Neural crest cell (in vitro differentiated cells): ENCODE data around the gene ENKD1. TPM values are rescaled to one million over a fixed set of nuclear protein-coding genes. Genes with fewer than 3 reads are reported as not detected.

ENCODE experiments used
- DNase-seq: peaks from one replicate; pipeline ENCODE4 v3.0.0; 2021; ENCODE audit warnings: low read depth, mixed read lengths, low spot score
- H3K27ac Mint-ChIP-seq: one replicate; pipeline ENCODE4 v1.8.0; 2021; ENCODE audit warnings: mild to moderate bottlenecking, mixed read lengths; ENCODE audit not compliant: unreplicated experiment
- H3K27me3 Mint-ChIP-seq: 2 replicates; pipeline ENCODE4 v1.8.0; 2021; ENCODE audit warnings: low read depth, mild to moderate bottlenecking, mixed read lengths
- H3K36me3 Mint-ChIP-seq: 2 replicates; pipeline ENCODE4 v1.8.0; 2021; ENCODE audit warnings: low read depth, mild to moderate bottlenecking, mixed read lengths
- H3K4me1 Mint-ChIP-seq: 2 replicates; pipeline ENCODE4 v1.8.0; 2021; ENCODE audit warnings: mixed read lengths
- H3K4me3 Mint-ChIP-seq: one replicate; pipeline ENCODE4 v1.8.0; 2021; ENCODE audit warnings: mild to moderate bottlenecking, mixed read lengths
- H3K9me3 Mint-ChIP-seq: 2 replicates; pipeline ENCODE4 v1.8.0; 2021; ENCODE audit warnings: mixed read lengths
- total RNA-seq: library from RNA; stranded (reverse); gene quantifications from 2 replicates; pipeline ENCODE4 v1.2.1, GENCODE V29; 2021
- TF ChIP-seq, protein P1 (sequence below): fragments of 200-600 bp; sonication (generic); conservative IDR thresholded peaks from 2 replicates; pipeline ENCODE4 v1.5.0; 2021; ENCODE audit warnings: antibody characterized with exemption, mild to moderate bottlenecking

The ENKD1 gene
- total RNA-seq, 1 donor from 2014 or later = 23.3 TPM

DNA sequence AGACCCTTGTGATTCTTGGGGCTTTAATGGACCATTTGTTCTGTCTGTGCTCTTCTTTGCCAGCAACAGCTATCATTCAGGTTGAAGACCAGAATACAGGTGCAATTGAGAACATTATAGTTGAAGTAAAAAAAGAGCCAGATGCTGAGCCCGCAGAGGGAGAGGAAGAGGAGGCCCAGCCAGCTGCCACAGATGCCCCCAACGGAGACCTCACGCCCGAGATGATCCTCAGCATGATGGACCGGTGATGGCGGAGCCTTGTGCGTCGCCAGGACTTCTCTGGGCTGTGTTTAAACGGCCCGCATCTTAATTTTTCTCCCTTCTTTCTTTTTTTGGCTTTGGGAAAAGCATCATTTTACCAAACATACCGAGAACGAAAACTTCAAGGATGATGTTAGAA, 28.9 kb downstream of the ENKD1 start:
- no peak overlapping the region for H3K27ac Mint-ChIP-seq
- H3K4me1 Mint-ChIP-seq = no peaks in the 10 kb centered on the region
- DNase-seq = no peak

DNA sequence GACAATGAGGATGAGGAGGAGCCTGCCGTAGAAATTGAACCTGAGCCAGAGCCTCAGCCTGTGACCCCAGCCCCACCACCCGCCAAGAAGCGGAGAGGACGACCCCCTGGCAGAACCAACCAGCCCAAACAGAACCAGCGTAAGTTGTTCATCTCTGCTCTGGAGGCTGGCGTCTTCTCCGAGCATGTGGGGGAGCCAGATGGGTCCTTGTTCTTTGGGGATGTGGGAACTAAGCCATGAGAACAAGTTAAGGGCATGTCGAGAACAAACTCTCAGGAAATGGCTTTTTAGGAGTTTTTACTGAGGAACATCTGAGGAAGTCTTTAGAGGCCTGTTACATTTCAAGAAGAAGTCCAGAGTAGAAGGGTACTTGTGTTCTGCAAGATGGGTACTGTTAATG, 29.8 kb downstream of the ENKD1 start:
- no peak overlapping the region for H3K27ac Mint-ChIP-seq
- H3K9me3 Mint-ChIP-seq = no peaks in the 10 kb centered on the region
- no peak overlapping the region for H3K4me3 Mint-ChIP-seq
- TF ChIP-seq, protein P1, sequence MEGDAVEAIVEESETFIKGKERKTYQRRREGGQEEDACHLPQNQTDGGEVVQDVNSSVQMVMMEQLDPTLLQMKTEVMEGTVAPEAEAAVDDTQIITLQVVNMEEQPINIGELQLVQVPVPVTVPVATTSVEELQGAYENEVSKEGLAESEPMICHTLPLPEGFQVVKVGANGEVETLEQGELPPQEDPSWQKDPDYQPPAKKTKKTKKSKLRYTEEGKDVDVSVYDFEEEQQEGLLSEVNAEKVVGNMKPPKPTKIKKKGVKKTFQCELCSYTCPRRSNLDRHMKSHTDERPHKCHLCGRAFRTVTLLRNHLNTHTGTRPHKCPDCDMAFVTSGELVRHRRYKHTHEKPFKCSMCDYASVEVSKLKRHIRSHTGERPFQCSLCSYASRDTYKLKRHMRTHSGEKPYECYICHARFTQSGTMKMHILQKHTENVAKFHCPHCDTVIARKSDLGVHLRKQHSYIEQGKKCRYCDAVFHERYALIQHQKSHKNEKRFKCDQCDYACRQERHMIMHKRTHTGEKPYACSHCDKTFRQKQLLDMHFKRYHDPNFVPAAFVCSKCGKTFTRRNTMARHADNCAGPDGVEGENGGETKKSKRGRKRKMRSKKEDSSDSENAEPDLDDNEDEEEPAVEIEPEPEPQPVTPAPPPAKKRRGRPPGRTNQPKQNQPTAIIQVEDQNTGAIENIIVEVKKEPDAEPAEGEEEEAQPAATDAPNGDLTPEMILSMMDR = no peak
- H3K4me1 Mint-ChIP-seq = no peaks in the 10 kb centered on the region
- DNase-seq = no peak
- no peaks in the 10 kb centered on the region for H3K27me3 Mint-ChIP-seq
- H3K36me3 Mint-ChIP-seq = peaks cover 15% of the 10 kb centered on the region

More for the DNA sequence above, 28.9 kb downstream of the ENKD1 start:
- TF ChIP-seq, protein P1 = no peak
- Mint-ChIP-seq H3K4me3 (no peak overlapping the region), H3K27me3 (no peaks in the 10 kb centered on the region), H3K9me3 (no peaks in the 10 kb centered on the region), H3K36me3 (peaks cover 10% of the 10 kb centered on the region)

DNA sequence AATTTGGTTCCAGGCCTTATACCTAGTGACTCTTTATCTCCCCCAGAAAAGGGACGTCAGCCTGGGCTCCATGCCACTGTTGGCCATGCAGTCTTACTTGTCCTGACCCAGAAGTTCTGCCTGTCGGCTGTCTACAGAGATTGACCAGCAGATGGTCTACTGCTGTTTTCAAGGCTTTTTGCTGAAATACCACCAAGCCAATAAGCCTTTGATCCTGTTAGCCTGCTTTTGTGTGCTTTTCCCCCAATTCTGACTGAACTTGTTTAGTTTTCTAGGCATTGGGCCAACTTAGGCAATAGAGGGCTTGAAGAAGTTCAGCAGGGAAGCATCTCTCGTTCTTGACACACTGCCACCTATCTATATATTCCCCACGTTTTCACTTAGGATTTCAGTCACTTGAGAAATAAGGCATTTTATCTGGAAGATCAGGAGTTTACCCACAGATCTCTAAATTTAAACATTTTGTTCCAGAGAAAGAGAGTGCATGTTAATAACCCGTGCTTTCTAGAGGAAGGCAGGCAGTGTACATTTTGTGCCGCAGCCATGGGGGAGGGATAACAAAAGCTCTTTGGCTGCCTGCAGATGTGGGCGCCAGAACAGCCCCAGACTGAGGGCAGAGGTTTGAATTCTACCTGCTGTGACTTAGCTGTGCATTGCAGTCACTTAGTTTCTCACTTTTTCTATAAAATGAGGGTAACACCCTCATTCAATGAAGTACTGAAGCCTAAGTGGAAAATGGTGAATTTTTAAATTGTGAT, 34.0 kb downstream of the ENKD1 start:
- no peaks in the 10 kb centered on the region for H3K9me3 Mint-ChIP-seq
- no peak overlapping the region for H3K4me3 Mint-ChIP-seq
- no peak for DNase-seq
- no peaks in the 10 kb centered on the region for H3K27me3 Mint-ChIP-seq
- TF ChIP-seq, protein P1 = no peak
- peak overlapping the region; percentile 51 for H3K27ac Mint-ChIP-seq
- H3K36me3 Mint-ChIP-seq = peaks cover 20% of the 10 kb centered on the region
- no peaks in the 10 kb centered on the region for H3K4me1 Mint-ChIP-seq

DNA sequence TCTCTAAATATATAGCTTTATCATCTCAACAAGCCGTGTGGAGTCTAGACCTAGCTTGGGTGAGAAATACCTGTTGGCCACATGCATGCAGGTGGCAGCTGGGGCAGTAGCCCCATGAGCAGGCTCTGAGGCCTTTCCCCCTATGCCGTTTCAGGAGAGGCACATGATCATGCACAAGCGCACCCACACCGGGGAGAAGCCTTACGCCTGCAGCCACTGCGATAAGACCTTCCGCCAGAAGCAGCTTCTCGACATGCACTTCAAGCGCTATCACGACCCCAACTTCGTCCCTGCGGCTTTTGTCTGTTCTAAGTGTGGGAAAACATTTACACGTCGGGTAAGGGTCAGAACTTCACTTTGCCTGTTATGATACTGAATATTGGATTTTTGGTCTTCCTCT, 38.3 kb downstream of the ENKD1 start:
- TF ChIP-seq, protein P1 = no peak
- H3K27ac Mint-ChIP-seq = no peak overlapping the region
- H3K36me3 Mint-ChIP-seq = peaks cover 25% of the 10 kb centered on the region
- H3K9me3 Mint-ChIP-seq = no peaks in the 10 kb centered on the region
- no peaks in the 10 kb centered on the region for H3K4me1 Mint-ChIP-seq
- H3K4me3 Mint-ChIP-seq = no peak overlapping the region
- no peak for DNase-seq
- H3K27me3 Mint-ChIP-seq = no peaks in the 10 kb centered on the region

DNA sequence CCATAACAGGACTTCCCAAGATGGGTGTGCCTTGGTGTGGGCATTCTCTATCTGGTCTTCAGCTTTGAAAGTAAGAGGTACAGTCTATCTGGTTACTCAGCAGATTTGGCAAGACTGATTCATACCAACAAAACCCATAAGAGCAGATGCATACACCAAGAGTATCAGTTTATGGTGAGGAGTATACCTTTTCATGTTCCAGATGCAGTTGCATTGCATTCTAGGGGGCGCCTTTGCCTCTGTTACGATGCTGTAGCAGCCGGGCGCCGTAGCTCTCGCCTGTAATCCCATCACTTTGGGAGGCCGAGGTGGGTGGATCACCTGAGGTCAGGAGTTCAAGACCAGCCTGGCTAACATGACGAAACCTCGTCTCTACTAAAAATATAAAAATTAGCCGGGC, 52.7 kb downstream of the ENKD1 start:
- DNase-seq = no peak
- no peaks in the 10 kb centered on the region for H3K4me1 Mint-ChIP-seq
- H3K4me3 Mint-ChIP-seq = no peak overlapping the region
- TF ChIP-seq, protein P1 = peak; percentile 21
- H3K27ac Mint-ChIP-seq = no peak overlapping the region
- no peaks in the 10 kb centered on the region for H3K27me3 Mint-ChIP-seq
- peaks cover 14% of the 10 kb centered on the region for H3K36me3 Mint-ChIP-seq
- no peaks in the 10 kb centered on the region for H3K9me3 Mint-ChIP-seq

Other genes starting within 250 kb of the ENKD1 start
- gene HSD11B2, start 235.6 kb downstream of the ENKD1 start, total RNA-seq = 3.8 and 4.7 TPM in 2 replicates
- 54.7 and 55.4 TPM in 2 replicates for gene ATP6V0D1, start 185.6 kb downstream of the ENKD1 start, total RNA-seq
- not detected in 2 replicates for gene AGRP, start 183.2 kb downstream of the ENKD1 start, total RNA-seq
- gene RIPOR1, start 137.9 kb downstream of the ENKD1 start, total RNA-seq = 60.6 and 65.7 TPM in 2 replicates
- 78.8 and 79.8 TPM in 2 replicates for gene CTCF, start 104.2 kb downstream of the ENKD1 start, total RNA-seq
- 2.0 and 3.5 TPM in 2 replicates for gene CARMIL2, start 21.6 kb downstream of the ENKD1 start, total RNA-seq
- 39.3 and 39.8 TPM in 2 replicates for gene ACD, start 6.5 kb downstream of the ENKD1 start, total RNA-seq
- gene PARD6A, start 5.8 kb downstream of the ENKD1 start, total RNA-seq = 7.5 and 8.3 TPM in 2 replicates
- gene C16orf86, start 64 bp upstream of the ENKD1 start, total RNA-seq = 1.7 and 2.0 TPM in 2 replicates
- 33.8 and 34.3 TPM in 2 replicates for gene GFOD2, start 52.6 kb upstream of the ENKD1 start, total RNA-seq
- gene RANBP10, start 139.8 kb upstream of the ENKD1 start, total RNA-seq = 21.7 and 22.1 TPM in 2 replicates
- 6.6 and 7.5 TPM in 2 replicates for gene TSNAXIP1, start 140.1 kb upstream of the ENKD1 start, total RNA-seq
- 46.2 and 46.7 TPM in 2 replicates for gene THAP11, start 175.6 kb upstream of the ENKD1 start, total RNA-seq
- 185 and 191 TPM in 2 replicates for gene NUTF2, start 180.2 kb upstream of the ENKD1 start, total RNA-seq
- 78.2 and 83.5 TPM in 2 replicates for gene CENPT, start 180.9 kb upstream of the ENKD1 start, total RNA-seq
- gene EDC4, start 206.3 kb upstream of the ENKD1 start, total RNA-seq = 100 and 101 TPM in 2 replicates
- 1.0 TPM in 1 of 2 replicates, not detected in the other for gene NRN1L, start 218.1 kb upstream of the ENKD1 start, total RNA-seq
- 39.0 and 41.5 TPM in 2 replicates for gene PSKH1, start 226.5 kb upstream of the ENKD1 start, total RNA-seq